HG02840 (cell line): Measurements from ENCODE around the gene CORO1A.
"Not testable (repeated sequence)": the region's sequence is repeated elsewhere in the genome, so short reads cannot be mapped to it uniquely, and the experiment has no call there.

Source experiments
- ATAC-seq: cut with Tn5 transposase; IDR thresholded peaks from one replicate; pipeline ENCODE4 v1.9.1; 2021; ENCODE audit warnings: mild to moderate bottlenecking, moderate library complexity, moderate number of reproducible peaks; ENCODE audit not compliant: unreplicated experiment, low FRiP score

Gene CORO1A

DNA sequence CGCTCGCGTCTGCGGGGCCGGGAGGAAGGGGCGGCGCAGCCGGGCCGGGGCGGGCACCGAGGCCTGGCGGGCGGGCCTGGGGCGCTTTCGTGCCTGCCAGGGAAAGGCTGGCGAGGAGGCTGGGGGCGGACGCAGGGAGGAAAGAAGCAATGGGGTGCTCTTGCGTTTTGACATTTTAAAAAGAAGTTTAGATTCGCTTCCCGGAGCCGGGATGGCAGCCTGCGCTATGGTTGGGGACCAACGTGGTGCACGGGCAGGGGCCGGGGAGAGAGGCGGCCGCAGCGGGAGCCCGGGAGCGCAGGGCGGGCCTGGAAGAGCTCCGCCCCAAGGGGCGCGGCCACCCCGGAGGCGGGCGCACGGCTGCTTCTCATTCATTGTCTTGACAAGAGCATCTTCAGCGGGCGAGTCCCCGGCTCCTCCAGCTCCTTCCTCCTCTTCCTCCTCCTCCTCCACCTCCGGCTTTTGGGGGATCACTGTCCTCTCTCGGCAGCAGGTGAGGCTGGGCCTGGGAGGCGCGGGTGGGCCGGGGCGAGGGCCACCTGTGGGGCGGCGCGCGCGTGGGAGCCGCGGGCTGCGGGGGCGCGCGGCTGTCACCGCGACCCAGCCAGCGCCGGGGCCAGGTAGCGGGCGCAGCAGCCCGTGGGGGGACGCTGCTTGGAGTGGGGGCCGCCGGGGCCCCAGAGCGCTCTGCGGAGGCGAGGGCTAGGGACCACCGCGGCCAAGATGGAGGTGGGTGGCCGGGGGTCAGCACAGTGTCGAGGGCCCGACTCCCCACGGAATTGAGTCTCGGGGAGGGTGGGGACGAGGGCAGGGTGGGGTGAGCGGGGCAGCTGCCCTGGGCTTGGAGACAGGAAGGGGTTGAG is at the start of gene CORO1A:
Gene CORO1A (plus strand): TSS at position 370 of the 863 bp plus-strand sequence. CDS start 1,608 bp downstream, outside the sequence.
- peak; percentile 34 for ATAC-seq

DNA sequence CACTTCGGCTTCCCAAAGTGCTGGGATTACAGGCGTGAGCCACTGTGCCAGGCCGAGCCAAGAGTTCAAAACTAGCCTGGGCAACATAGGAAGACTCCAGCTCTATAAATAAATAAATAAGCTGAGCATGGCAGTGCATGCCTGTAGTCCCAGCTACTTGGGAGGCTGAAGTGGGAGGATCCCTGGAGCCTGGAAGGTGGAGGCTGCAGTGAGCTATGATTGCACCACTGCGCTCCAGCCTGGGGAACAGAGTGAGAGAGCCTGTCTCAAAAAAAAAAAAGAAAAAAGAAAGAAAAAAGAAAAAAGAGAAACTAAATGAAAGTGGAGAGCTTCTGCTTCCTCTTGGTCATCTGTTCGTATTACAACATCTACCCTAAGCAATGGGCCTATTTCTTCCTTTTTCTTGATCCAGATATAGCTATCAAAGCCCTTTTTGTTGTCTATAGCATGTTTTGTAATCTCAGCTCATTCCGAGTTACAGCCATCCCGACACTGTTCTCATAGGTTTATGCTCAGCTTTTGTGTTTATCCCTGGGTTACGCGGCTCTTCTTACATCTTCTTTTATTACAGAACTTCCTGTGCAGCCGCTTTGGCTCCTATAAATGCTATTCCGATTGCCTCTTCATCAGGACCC is 46.3 kb upstream of the CORO1A start:
- no peak for ATAC-seq

DNA sequence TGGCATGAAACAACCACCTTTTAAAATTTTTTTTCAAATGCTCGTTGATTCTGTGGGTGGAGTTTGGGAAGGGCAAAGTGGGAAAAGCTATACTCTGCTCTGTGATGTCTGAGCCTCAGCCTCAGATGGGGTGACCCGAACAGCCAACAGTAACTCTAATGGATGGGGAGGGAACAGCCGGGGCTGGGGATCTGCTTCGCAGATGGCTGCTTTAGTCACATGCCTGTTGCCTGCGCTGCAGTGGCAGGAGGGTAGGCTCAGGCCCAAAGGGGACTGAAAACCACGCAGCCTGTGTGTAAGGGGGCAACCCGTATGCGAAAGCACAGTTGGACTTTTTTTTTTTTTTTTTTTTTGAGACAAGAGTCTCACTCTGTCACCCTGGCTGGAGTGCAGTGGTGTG is 45.5 kb upstream of the CORO1A start:
- ATAC-seq = no peak

DNA sequence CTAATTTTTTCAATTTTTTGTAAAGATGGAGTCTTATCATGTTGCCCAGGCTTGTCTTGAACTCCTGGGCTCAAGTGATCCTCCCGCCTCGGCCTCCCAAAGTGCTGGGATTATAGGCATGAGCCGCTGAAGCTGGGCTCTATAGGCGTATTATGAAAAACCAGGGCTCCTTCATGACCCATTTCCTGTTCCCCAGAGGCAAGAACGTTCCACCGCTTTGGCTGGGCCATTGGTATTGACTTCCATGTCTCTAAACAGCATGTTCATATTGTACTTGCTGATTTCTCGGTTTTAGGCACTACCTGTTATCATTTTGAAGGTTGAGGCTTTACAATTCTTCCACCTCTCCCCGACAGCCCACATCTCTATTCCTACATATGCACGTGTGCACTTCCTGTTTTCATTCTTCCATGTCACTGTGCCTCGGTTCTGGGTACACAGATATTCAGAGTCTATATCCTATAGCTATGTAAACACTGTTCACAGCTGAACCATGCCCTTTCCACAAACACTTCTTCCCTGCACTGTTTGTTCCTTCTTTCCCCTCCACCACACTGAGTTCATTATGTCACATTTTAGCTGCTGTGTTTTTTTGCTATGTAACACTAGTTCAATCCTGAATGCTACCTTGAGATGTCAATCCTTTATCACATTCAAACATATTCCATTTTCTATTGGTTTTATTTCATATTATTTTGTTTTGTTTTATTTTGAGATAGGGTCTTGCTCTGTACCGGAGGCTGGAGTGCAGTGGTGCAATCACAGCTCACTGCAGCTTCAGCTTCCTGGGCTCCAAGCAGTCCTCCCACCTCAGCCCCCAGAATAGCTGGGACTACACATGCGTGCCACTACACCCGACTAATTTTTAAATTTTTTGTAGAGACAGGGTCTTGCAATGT is 43.6 kb upstream of the CORO1A start:
- ATAC-seq = no peak

DNA sequence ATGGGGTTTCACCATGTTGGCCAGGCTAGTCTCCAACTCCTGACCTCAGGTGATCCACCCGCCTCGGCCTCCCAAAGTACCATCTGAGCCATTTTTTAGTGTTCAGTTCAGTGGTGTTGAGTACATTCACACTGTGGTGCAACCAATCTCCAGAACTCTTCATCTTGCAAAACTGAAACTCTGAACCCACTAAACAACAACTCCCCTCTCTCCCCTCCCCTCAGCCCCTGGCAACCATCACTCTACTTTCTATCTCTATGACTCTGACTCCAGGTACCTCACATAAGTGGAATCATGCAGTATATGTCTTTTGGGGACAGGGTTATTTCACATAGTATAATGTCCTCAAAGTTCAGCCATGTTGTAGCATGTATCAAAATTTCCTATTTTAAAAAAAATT is 41.7 kb upstream of the CORO1A start:
- no peak for ATAC-seq

DNA sequence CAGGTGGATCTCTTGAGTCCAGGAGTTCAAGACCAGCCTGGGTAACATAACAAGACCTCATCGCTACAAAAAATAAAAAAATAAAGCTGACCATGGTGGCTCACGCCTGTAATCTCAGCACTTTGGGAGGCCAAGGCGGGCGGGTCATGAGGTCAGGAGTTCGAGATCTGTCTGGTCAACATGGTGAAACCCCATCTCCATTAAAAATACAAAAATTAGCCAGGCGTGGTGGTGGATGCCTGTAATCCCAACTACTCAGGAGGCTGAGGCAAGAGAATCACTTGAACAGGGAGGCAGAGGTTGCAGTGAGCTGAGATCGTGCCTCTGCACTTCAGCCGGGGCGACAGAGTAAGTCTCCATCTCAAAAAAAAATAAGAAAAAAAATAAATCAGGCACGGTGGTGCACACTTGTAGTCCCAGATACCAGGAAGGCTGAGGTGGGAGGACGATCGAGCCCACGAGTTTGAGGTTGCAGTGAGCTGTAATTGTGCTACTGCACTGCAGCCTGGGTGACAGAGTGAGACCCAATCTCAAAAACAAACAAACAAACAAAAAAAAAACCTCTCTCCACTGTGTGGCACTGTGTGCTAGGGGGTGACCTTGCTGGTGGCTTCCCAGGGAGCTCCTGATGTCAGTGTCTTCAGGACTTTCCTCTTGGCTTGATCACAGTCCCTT is 40.6 kb upstream of the CORO1A start:
- no peak for ATAC-seq

DNA sequence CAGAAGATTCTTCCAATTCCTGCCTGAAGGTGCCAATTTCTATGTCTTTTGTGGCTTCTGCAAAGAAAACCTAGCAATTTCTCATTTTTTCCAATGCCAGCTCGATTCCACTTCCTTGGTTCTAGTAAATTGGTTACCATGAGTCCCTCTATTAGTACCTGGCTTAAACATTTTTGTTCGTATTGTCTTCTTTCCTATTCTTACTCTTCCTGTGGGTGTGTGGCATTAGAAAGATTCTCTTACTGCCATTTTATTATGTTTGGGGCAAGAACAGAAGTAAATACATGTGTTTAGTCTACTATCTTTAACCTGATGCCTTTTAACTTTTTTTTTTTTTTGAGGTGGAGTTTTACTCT is 40.1 kb upstream of the CORO1A start:
- ATAC-seq = no peak

DNA sequence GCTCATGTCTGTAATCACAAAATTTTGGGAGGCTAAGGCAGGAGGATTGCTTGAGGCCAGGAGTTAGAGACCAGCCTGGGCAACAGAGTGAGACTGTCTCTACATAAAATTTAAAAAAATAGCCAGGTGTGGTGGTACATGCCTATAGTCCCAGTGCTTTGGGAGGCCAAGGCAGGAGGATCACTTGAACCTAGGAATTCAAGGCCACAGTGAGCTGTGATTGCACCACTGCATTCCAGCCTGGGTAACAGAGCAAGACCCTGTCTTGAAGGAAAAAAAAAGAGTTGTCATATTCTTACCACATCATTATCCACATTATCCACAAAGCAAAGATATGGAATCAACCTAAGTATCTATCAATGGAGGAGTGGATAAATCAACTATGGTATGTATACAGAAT is 39.4 kb upstream of the CORO1A start:
- no peak for ATAC-seq

DNA sequence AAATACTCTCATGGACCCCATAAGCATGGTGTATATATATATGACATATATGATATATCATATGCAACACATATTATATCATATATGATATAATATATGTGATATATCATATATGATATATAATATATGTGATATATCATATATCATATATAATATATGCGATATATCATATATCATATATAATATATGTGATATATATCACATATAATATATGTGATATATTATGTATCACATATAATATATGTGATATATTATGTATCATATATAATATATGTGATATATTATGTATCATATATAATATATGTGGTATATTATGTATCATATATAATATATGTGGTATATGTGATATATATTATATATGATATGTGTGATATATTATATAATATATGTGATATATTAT is 38.5 kb upstream of the CORO1A start:
- no peak for ATAC-seq

DNA sequence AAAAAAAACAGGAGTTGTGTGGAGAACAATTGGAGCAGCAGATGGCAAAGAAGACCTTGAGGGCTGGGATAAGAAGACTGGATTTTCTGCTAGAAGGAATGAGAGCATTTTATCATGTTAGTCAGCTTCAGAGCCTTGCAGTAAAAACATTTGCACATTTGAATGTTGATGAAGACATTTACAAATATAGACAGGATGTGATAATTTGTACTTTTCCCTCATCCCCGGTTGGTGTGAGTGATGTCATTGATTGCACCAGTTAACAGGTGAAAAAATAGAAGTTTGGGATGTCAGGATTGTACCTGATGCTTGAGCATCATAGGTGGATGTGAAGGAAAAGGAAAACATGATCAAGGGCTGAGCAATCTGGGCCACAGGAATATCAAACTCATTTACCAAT is 37.7 kb upstream of the CORO1A start:
- no peak for ATAC-seq

DNA sequence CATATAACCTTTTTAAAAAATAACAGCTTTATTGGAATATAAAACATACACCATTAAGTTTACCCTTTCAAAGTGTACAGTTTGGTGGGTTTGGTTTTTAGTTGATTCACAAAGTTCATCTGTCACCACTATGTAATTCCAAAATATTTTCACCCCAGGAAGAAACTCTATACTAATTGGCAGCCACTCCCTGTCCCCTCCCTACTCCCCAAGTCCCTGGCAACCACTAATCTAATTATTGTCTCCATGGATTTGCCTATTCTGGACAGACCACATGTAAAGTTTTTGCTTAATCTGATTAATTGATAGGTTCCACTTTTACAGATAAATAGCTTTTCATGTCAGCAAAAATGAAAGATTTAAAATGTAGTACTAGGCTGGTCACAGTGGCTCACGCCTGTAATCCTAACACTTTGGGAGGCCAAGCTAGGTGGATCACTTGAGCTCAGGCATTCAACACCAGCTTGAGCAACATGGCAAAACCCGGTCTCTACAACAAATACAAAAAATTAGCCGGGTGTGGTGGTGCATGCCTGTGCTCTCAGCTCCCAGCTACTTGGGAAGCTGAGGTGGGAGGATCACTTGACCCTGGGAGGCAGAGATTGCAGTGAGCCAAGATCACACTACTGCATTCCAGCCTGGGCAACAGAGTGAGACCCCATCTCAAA is 35.4 kb upstream of the CORO1A start:
- ATAC-seq = no peak

DNA sequence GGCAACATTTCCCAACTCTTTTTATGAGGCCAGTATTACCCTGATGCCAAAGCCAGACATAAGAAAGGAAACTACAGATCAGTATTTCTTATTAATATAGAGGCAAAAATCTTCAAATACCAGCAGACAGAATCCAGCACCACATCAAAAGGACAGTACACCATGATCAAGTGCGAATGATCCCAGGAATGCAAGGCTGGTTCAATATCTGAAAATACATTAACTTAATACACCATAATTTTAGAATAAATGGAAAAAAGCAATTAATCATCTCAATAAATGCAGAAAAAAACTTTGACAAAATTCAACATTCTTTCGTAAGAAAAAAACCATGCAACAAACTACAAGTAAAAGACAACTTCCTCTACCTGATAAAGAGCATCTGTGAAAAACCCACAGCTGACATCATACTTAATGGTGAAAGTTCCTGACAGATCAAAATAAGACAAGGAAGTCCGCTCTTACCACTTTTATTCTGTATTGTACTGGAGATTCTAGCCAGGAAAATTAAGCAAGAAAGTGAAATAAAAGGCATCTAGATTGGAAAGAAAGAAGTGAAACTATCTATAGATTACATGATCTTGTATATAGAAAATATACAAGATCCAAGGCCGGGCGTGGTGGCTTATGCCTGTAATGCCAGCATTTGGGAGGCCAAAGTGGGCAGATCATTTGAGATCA is 34.0 kb upstream of the CORO1A start:
- ATAC-seq = no peak

DNA sequence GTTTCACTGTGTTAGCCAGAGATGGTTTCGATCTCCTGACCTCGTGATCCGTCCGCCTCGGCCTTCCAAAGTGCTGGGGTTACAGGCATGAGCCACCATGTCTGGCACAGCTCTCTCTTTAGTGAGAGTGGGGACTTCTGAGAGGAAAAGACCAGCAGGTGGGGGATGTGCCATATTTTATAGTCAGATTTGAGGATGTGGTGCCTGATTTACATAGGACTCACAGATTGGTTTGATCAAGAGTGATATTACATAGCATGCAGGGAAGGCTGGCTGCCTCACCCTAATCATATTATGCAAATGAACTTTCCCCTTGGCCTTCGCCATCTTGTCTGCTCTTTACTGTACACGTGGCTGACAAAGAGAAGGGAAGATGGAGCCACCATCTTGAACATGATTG is 32.3 kb upstream of the CORO1A start:
- ATAC-seq = no peak

DNA sequence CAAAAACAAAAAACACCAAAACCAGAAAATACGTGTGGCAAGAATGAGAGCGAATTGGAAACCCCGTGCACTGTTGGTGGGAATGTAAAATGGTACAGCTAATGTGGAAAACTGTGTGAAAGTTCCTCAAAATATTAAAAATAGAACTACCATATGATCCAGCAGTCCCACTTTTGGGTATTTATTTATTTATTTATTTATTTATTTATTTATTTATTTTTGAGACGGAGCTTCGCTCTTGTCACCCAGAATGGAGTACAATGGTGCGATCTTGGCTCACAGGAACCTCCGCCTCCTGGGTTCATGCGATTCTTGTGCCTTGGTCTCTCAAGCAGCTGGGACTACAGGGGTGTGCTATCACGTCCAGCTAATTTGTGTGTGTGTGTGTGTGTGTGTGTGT is 30.9 kb upstream of the CORO1A start:
- ATAC-seq = no peak

DNA sequence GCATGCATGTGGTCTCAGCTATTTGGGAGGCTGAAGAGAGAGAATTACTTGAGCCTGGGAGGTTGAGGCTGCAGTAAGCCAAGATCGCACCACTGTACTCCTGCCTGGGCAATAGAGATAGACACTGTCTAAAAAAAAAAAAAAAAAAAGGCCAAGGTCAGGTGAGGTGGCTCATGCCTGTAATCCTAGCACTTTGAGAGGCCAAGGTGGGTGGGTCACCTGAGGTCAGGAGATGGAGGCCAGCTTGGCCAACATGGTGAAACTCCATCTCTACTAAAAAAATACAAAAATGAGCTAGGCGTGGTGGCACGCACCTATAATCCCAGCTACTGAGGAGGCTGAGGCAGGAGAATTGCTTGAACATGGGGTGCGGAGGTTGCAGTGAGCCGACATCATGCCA is 28.2 kb upstream of the CORO1A start:
- ATAC-seq = no peak

DNA sequence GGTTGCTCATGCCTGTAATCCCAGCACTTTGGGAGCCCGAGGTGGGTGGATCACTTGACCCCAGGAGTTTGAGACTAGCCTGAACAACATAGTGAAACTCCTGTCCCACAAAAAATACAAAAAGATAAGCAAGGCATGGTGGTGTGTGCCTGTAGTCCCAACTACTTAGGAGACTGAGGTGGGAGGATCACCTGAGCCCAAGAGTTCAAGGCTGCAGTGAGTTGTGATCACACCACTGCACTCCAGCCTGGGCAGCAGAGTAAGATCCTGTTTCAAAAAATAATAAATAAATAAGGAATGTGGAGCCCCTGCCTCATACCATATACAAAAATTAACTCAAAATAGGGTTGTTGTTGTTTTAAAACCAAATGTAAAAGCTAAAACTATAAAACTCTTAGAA is 26.2 kb upstream of the CORO1A start:
- no peak for ATAC-seq

DNA sequence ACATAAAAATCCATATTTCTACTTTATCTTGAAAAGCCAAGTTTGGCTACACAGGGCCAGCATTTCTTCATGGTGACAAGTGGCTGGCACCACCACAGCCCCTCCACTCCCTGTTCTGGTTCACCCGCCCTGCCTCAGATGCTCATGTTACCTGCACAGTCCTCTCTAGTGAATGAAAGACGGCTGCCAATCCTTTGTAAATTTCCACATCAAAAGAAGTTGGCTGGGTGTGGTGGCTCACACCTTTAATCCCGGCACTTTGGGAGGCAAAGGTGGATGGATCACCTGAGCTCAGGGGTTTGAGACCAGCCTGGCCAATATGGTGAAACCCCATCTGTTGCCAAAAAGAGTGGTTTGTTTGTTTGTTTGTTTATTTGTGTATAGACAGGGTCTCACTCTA is 19.9 kb upstream of the CORO1A start:
- no peak for ATAC-seq

DNA sequence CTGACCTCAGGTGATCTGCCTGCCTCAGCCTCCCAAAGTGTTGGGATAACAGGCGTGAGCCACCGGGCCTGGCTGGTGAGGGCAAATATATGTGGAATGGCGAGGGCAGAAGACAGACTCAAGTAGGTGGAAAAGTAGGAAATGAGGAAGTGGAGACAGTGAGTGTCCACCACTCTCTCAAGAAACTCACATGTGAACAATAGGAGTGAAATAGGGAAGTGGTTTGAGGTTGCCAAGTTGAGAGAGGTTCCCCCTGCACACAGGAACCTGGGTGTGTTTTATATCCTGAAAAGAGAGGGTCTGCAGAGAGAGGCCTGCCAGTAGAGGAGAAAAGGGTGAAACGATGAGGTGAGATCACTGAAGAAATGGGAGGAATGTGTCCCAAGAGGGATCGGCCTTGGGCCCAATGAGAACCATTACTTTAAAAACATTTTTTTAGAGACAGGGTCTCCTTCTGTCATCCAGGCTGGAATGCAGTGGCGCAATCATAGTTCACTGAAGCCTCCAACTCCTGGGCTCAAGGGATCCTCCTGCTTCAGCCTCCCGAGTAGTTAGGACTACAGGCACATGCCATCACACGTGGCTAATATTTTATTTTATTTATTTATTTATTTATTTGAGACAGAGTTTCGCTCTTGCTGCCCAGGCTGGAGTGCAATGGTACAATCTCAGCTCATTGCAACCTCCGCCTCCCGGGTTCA is 17.1 kb upstream of the CORO1A start:
- ATAC-seq = no peak

DNA sequence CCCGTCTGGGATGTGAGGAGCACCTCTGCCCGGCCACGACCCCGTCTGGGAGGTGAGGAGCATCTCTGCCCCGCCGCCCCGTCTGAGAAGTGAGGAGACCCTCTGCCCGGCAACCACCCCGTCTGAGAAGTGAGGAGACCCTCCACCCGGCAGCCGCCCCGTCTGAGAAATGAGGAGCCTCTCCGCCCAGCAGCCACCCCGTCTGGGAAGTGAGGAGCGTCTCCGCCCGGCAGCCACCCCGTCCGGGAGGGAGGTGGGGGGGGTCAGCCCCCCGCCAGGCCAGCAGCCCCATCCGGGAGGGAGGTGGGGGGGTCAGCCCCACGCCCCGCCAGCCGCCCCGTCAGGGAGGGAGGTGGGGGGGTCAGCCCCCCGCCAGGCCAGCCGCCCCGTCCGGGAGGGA is 14.7 kb upstream of the CORO1A start:
- not testable (repeated sequence) for ATAC-seq
